ENCODE results near the gene PRDM15.

Gene PRDM15

GRCh38 chr21:41883582-41883981 lies 4.4 kb upstream of the PRDM15 start:
- no peak overlapping the region for H3K4me3 ChIP-seq (ENCODE audit: control insufficient read depth, low read depth, low read length)
- no peak for DNase-seq (ENCODE audit: low read depth)
- TF ChIP-seq CTCF (IDR thresholded peaks at IDR 0.05; ENCODE audit: control insufficient read depth, insufficient read depth, low read depth, low read length, missing control alignments), result no peak

DNA sequence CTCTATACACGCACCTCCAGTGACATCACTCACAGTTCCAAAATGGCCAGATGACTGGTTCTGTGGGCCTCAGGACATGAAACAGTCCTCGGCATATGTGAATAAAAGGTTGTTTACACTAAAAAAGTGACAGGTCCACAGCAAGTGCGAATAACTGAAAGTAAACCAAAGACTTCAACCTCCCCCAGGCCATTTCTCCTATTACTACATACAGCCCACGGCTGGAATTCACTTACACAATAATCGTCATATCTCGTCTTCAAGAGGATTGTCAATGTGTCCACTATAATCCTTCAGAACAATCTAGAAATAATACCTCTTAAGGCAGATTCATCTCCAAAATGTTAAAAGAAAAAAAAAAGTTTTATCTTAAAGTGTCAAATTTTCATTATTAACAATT lies 1.9 kb upstream of the PRDM15 start:
- DNase-seq (ENCODE audit: low read depth), result no peak
- H3K4me3 ChIP-seq (ENCODE audit: control insufficient read depth, low read depth, low read length), result no peak overlapping the region
- TF ChIP-seq CTCF (IDR thresholded peaks at IDR 0.05; ENCODE audit: control insufficient read depth, insufficient read depth, low read depth, low read length, missing control alignments), result no peak

- no peak for DNase-seq (ENCODE audit: low read depth)
- H3K4me3 ChIP-seq (ENCODE audit: control insufficient read depth, low read depth, low read length), result no peak overlapping the region
- no peak for TF ChIP-seq CTCF (IDR thresholded peaks at IDR 0.05; ENCODE audit: control insufficient read depth, insufficient read depth, low read depth, low read length, missing control alignments)
Observed at GRCh38 chr21:41880153-41880552, 1.0 kb upstream of the PRDM15 start.

GRCh38 chr21:41878831-41879189 lies 334 bp downstream of the PRDM15 start:
- TF ChIP-seq CTCF (IDR thresholded peaks at IDR 0.05; ENCODE audit: control insufficient read depth, insufficient read depth, low read depth, low read length, missing control alignments), result no peak
- DNase-seq (ENCODE audit: low read depth), result peak; percentile 52
- peak overlapping the region; percentile 91 for H3K4me3 ChIP-seq (ENCODE audit: control insufficient read depth, low read depth, low read length)

DNA sequence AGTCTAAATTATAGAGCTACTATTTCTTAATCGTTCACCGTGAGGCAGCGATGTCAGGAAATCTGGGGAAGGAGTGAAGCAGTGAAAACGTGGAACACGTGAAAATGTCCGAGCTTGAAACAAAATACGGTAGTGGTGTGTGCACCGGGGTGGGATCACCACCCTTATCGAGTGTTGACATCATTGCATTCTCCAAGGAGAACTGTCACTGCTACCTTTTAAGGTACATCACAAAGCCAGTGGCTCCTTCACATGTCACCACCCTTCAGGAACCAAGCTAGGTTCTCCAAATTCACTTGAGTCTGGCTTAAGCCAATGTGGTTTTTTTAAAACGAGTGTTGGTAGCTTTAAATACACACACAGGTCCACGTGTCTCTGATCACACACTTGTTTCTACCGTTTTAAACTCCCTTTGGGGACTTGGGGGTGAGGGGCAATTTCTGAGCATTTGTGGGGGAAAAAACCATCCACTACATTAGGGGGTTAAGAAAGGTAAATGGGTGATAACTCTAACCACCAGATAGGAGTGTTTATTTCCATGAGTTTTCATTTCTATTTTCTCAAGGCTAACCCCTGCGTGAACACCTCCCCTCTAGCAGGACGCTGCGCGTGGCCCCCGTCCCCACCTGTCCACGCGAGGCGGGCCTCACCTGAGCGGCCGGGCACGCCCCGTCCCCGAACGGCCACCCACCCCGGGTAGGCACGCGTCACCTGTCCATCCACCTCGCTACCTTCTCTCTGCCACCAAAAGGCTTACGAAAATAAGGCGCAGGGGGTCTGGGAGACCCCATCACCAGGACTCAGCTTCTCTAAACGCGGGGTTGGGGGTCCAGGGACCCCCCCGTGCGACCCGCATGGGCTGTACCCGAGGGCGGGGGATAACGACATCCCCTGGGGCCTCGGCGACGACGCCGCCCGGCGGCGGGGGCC lies 978 bp downstream of the PRDM15 start:
- H3K4me3 ChIP-seq (ENCODE audit: control insufficient read depth, low read depth, low read length), result peak overlapping the region; percentile 91
- TF ChIP-seq CTCF (IDR thresholded peaks at IDR 0.05; ENCODE audit: control insufficient read depth, insufficient read depth, low read depth, low read length, missing control alignments), result no peak
- DNase-seq (ENCODE audit: low read depth), result no peak

- H3K4me3 ChIP-seq (ENCODE audit: control insufficient read depth, low read depth, low read length), result no peak overlapping the region
- DNase-seq (ENCODE audit: low read depth), result no peak
- TF ChIP-seq CTCF (IDR thresholded peaks at IDR 0.05; ENCODE audit: control insufficient read depth, insufficient read depth, low read depth, low read length, missing control alignments), result no peak
Observed at GRCh38 chr21:41876928-41877652, 2.1 kb downstream of the PRDM15 start.
